ENCODE measurements around the gene CREBBP. TPM values are rescaled to one million over a fixed set of nuclear protein-coding genes. Genes with fewer than 3 reads are reported as not detected.

Gene CREBBP
- polyA plus RNA-seq, 1 donor (not counting 4 experiments of a cell fraction or from before 2014, with no cell fraction given) = 5.0 TPM

DNA sequence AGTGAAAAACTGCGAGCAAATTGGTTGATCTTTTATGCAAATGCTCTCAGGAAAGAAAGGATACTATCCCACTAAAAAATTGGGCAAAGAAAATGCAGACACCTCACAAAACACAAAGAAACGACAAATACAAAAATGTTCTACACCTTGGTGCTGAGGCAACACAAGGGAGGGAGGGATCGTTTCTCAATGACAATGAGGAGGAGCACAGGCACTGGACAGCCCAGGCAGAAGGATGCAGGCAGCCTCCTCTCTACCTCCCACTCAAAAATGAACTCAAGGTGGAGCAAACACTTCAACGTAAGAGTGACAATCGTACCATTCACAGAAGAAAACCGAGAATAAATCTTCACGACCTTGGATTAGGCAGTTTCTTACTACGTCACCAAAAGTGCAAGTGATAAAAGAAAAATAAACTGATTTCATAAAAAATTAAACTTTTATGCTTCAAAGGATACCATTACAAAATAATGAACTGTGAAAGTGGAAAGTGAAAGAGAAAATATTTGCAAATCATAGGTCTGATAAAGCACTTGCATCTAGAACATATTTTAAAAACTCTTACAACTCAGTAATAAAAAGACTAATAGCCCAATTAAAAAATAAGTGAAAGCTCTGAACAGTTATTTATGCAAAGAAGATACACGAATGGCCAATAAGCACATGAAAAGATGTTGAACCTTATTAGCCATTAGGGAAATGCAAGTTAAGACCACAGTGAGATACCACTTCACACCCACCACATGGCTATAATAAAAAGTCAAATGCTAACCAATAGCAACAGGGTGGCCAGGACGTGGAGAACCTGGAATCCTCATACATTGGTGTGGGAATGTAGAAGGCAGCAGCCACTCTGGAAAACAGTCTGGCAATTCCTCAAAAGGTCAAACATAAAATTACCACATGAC is 82.4 kb downstream of the CREBBP start:
- Histone ChIP-seq H3K9ac (ENCODE audit: control insufficient read depth, extremely low read depth, insufficient read depth, low read length) (no peak overlapping the region), H3K4me3 (ENCODE audit: control insufficient read depth in 2 of 3, extremely low read depth in 1 of 3, insufficient read depth in 2 of 3, low read depth in 1 of 3, low read length in 3 of 3) (no peak overlapping the region), H3K79me2 (ENCODE audit: control insufficient read depth, insufficient read depth, low read length) (peaks cover 59% of the 10 kb centered on the region), H3K9me3 (ENCODE audit: control insufficient read depth, low read depth, low read length) (no peaks in the 10 kb centered on the region), H3K36me3 (ENCODE audit: control insufficient read depth in 2 of 2, extremely low read depth in 1 of 2, insufficient read depth in 2 of 2, low read length in 2 of 2) (peaks cover 0 to 1% of the 10 kb centered on the region in 2 experiments), H3K9me1 (ENCODE audit: control insufficient read depth, extremely low read depth, insufficient read depth, low read length) (peaks cover 2% of the 10 kb centered on the region), H3K4me2 (ENCODE audit: control insufficient read depth, extremely low read depth, insufficient read depth, low read depth, low read length) (no peak overlapping the region), H3K4me1 (ENCODE audit: control insufficient read depth, extremely low read depth, insufficient read depth, low read length) (peaks cover 8% of the 10 kb centered on the region), H4K20me1 (ENCODE audit: control insufficient read depth, extremely low read depth, insufficient read depth, low read length) (peaks cover 7% of the 10 kb centered on the region), H3K27ac (ENCODE audit: control insufficient read depth, insufficient read depth, low read length) (no peak overlapping the region), H2AFZ (ENCODE audit: control insufficient read depth, low read length) (no peak overlapping the region), H3K27me3 (ENCODE audit: control insufficient read depth, extremely low read depth, insufficient read depth, low read length) (no peaks in the 10 kb centered on the region)
- DNase-seq (ENCODE audit: low read depth, low spot score) (no peak), FAIRE-seq (no peak)
- dilution Hi-C loops (cut with MboI; ENCODE audit: extremely low pct_ligation_motif_present, low sequenced_read_pairs) = no loop called here
- TF ChIP-seq EZH2 (IDR thresholded peaks at IDR 0.05; ENCODE audit: low read length) = no peak
- TF ChIP-seq, protein P1, sequence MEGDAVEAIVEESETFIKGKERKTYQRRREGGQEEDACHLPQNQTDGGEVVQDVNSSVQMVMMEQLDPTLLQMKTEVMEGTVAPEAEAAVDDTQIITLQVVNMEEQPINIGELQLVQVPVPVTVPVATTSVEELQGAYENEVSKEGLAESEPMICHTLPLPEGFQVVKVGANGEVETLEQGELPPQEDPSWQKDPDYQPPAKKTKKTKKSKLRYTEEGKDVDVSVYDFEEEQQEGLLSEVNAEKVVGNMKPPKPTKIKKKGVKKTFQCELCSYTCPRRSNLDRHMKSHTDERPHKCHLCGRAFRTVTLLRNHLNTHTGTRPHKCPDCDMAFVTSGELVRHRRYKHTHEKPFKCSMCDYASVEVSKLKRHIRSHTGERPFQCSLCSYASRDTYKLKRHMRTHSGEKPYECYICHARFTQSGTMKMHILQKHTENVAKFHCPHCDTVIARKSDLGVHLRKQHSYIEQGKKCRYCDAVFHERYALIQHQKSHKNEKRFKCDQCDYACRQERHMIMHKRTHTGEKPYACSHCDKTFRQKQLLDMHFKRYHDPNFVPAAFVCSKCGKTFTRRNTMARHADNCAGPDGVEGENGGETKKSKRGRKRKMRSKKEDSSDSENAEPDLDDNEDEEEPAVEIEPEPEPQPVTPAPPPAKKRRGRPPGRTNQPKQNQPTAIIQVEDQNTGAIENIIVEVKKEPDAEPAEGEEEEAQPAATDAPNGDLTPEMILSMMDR (optimal IDR thresholded peaks at IDR 0.05 in 1 of 3, IDR thresholded peaks at IDR 0.05 in 1 of 3, conservative IDR thresholded peaks at IDR 0.05 in 1 of 3; ENCODE audit: extremely low read depth in 1 of 3, insufficient read depth in 2 of 3, low read length in 3 of 3) = no peak

DNA sequence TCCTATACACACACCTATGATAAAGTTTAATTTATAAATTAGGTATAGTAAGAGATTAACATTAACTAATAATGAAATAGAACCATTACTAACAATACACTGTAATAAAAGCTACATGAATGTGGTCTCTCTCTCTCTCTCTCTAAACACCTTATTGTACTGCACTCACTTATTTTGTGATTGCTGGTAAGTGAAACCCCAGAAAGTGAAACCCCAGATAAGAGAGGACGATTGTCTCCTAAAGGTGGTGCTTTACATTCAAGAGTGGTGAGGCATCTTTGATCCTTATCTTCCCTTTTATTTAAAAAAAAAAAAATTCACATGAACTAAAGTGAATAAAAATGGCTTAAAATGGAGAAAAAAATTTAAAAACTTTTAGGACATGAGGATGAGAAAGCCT is 83.0 kb downstream of the CREBBP start:
- no peaks in the 10 kb centered on the region for H3K9me3 ChIP-seq (ENCODE audit: control insufficient read depth, low read depth, low read length)
- H2AFZ ChIP-seq (ENCODE audit: control insufficient read depth, low read length) = no peak overlapping the region
- dilution Hi-C loops (cut with MboI; ENCODE audit: extremely low pct_ligation_motif_present, low sequenced_read_pairs) = no loop called here
- H3K9ac ChIP-seq (ENCODE audit: control insufficient read depth, extremely low read depth, insufficient read depth, low read length) = no peak overlapping the region
- TF ChIP-seq, protein P1 (optimal IDR thresholded peaks at IDR 0.05 in 1 of 3, IDR thresholded peaks at IDR 0.05 in 1 of 3, conservative IDR thresholded peaks at IDR 0.05 in 1 of 3; ENCODE audit: extremely low read depth in 1 of 3, insufficient read depth in 2 of 3, low read length in 3 of 3) = no peak
- TF ChIP-seq EZH2 (IDR thresholded peaks at IDR 0.05; ENCODE audit: low read length) = no peak
- H3K36me3 ChIP-seq (ENCODE audit: control insufficient read depth in 2 of 2, extremely low read depth in 1 of 2, insufficient read depth in 2 of 2, low read length in 2 of 2) = peaks cover 4 to 6% of the 10 kb centered on the region in 2 experiments
- no peak overlapping the region for H3K4me3 ChIP-seq (ENCODE audit: control insufficient read depth in 2 of 3, extremely low read depth in 1 of 3, insufficient read depth in 2 of 3, low read depth in 1 of 3, low read length in 3 of 3)
- no peak for FAIRE-seq
- H3K27ac ChIP-seq (ENCODE audit: control insufficient read depth, insufficient read depth, low read length) = no peak overlapping the region
- H3K4me2 ChIP-seq (ENCODE audit: control insufficient read depth, extremely low read depth, insufficient read depth, low read depth, low read length) = no peak overlapping the region
- H4K20me1 ChIP-seq (ENCODE audit: control insufficient read depth, extremely low read depth, insufficient read depth, low read length) = peaks cover 4% of the 10 kb centered on the region
- H3K9me1 ChIP-seq (ENCODE audit: control insufficient read depth, extremely low read depth, insufficient read depth, low read length) = peaks cover 2% of the 10 kb centered on the region
- peaks cover 58% of the 10 kb centered on the region for H3K79me2 ChIP-seq (ENCODE audit: control insufficient read depth, insufficient read depth, low read length)
- no peak for DNase-seq (ENCODE audit: low read depth, low spot score)
- no peaks in the 10 kb centered on the region for H3K27me3 ChIP-seq (ENCODE audit: control insufficient read depth, extremely low read depth, insufficient read depth, low read length)
- peaks cover 13% of the 10 kb centered on the region for H3K4me1 ChIP-seq (ENCODE audit: control insufficient read depth, extremely low read depth, insufficient read depth, low read length)
